ENCODE results near the gene HOXC4.

The HOXC4 gene

GRCh38 chr12:54053003-54053750 lies 458 bp upstream of the HOXC4 start:
- Histone ChIP-seq H3K4me3 (ENCODE audit: low read length) (peak overlapping the region; percentile 92), H3K27ac (ENCODE audit: low read length) (peak overlapping the region; percentile 89), H3K4me2 (ENCODE audit: low read length) (peak overlapping the region; percentile 71), H3K27me3 (ENCODE audit: low read depth, low read length) (no peaks in the 10 kb centered on the region), H3K79me2 (ENCODE audit: low read length) (peaks cover 21% of the 10 kb centered on the region), H3K36me3 (replicated peaks; ENCODE audit: low read depth, low read length) (peaks cover 16% of the 10 kb centered on the region), H3K4me1 (ENCODE audit: low read length) (peaks cover 26% of the 10 kb centered on the region), H2AFZ (ENCODE audit: low read depth, low read length) (peak overlapping the region; percentile 49; the same call in 1 of the 2 replicates), H3K9ac (ENCODE audit: low read length) (peak overlapping the region; percentile 100), H3K9me3 (ENCODE audit: insufficient read depth, low read length) (no peaks in the 10 kb centered on the region), H4K20me1 (ENCODE audit: insufficient read depth, low read length) (no peaks in the 10 kb centered on the region)
- TF ChIP-seq, protein P1, sequence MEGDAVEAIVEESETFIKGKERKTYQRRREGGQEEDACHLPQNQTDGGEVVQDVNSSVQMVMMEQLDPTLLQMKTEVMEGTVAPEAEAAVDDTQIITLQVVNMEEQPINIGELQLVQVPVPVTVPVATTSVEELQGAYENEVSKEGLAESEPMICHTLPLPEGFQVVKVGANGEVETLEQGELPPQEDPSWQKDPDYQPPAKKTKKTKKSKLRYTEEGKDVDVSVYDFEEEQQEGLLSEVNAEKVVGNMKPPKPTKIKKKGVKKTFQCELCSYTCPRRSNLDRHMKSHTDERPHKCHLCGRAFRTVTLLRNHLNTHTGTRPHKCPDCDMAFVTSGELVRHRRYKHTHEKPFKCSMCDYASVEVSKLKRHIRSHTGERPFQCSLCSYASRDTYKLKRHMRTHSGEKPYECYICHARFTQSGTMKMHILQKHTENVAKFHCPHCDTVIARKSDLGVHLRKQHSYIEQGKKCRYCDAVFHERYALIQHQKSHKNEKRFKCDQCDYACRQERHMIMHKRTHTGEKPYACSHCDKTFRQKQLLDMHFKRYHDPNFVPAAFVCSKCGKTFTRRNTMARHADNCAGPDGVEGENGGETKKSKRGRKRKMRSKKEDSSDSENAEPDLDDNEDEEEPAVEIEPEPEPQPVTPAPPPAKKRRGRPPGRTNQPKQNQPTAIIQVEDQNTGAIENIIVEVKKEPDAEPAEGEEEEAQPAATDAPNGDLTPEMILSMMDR (IDR thresholded peaks at IDR 0.05; ENCODE audit: low read depth, low read length) = no peak
- no peak for TF ChIP-seq EZH2phosphoT487 (IDR thresholded peaks at IDR 0.05; ENCODE audit: low read depth)

DNA sequence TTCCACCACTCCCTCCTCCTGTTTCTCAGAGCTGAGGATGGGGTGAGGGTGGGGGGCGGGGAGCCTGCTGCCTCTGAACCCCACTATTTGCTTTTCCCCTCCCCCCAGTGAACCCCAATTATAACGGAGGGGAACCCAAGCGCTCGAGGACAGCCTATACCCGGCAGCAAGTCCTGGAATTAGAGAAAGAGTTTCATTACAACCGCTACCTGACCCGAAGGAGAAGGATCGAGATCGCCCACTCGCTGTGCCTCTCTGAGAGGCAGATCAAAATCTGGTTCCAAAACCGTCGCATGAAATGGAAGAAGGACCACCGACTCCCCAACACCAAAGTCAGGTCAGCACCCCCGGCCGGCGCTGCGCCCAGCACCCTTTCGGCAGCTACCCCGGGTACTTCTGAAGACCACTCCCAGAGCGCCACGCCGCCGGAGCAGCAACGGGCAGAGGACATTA lies 1.1 kb downstream of the HOXC4 start:
- no peak for TF ChIP-seq EZH2phosphoT487 (IDR thresholded peaks at IDR 0.05; ENCODE audit: low read depth)
- TF ChIP-seq, protein P1 (IDR thresholded peaks at IDR 0.05; ENCODE audit: low read depth, low read length) = no peak
- Histone ChIP-seq H2AFZ (ENCODE audit: low read depth, low read length) (no peak overlapping the region), H3K4me2 (ENCODE audit: low read length) (peak overlapping the region; percentile 71), H3K27me3 (ENCODE audit: low read depth, low read length) (no peaks in the 10 kb centered on the region), H3K9ac (ENCODE audit: low read length) (peak overlapping the region; percentile 100), H3K79me2 (ENCODE audit: low read length) (peaks cover 21% of the 10 kb centered on the region), H4K20me1 (ENCODE audit: insufficient read depth, low read length) (no peaks in the 10 kb centered on the region), H3K9me3 (ENCODE audit: insufficient read depth, low read length) (no peaks in the 10 kb centered on the region), H3K27ac (ENCODE audit: low read length) (no peak overlapping the region), H3K4me1 (ENCODE audit: low read length) (peaks cover 23% of the 10 kb centered on the region), H3K36me3 (replicated peaks; ENCODE audit: low read depth, low read length) (peaks cover 16% of the 10 kb centered on the region), H3K4me3 (ENCODE audit: low read length) (peak overlapping the region; percentile 92)

DNA sequence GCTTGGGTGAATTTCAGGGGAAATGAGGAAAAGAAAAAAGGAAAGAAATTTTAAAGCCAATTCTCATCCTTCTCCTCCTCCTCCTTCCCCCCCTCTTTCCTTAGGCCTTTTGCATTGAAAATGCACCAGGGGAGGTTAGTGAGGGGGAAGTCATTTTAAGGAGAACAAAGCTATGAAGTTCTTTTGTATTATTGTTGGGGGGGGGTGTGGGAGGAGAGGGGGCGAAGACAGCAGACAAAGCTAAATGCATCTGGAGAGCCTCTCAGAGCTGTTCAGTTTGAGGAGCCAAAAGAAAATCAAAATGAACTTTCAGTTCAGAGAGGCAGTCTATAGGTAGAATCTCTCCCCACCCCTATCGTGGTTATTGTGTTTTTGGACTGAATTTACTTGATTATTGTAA lies 1.9 kb downstream of the HOXC4 start:
- H3K4me1 ChIP-seq (ENCODE audit: low read length) = peaks cover 15% of the 10 kb centered on the region
- H3K4me3 ChIP-seq (ENCODE audit: low read length) = no peak overlapping the region
- no peak overlapping the region for H2AFZ ChIP-seq (ENCODE audit: low read depth, low read length)
- H3K4me2 ChIP-seq (ENCODE audit: low read length) = peak overlapping the region; percentile 31; the same call in 1 of the 2 replicates
- no peaks in the 10 kb centered on the region for H4K20me1 ChIP-seq (ENCODE audit: insufficient read depth, low read length)
- peaks cover 21% of the 10 kb centered on the region for H3K79me2 ChIP-seq (ENCODE audit: low read length)
- H3K9ac ChIP-seq (ENCODE audit: low read length) = no peak overlapping the region
- TF ChIP-seq EZH2phosphoT487 (IDR thresholded peaks at IDR 0.05; ENCODE audit: low read depth) = no peak
- TF ChIP-seq, protein P1 (IDR thresholded peaks at IDR 0.05; ENCODE audit: low read depth, low read length) = no peak
- no peaks in the 10 kb centered on the region for H3K27me3 ChIP-seq (ENCODE audit: low read depth, low read length)
- H3K27ac ChIP-seq (ENCODE audit: low read length) = no peak overlapping the region
- H3K36me3 ChIP-seq (replicated peaks; ENCODE audit: low read depth, low read length) = peaks cover 16% of the 10 kb centered on the region
- no peaks in the 10 kb centered on the region for H3K9me3 ChIP-seq (ENCODE audit: insufficient read depth, low read length)

- Histone ChIP-seq H3K4me3 (ENCODE audit: low read length) (no peak overlapping the region), H3K79me2 (ENCODE audit: low read length) (peaks cover 21% of the 10 kb centered on the region), H3K27me3 (ENCODE audit: low read depth, low read length) (no peaks in the 10 kb centered on the region), H3K27ac (ENCODE audit: low read length) (no peak overlapping the region), H4K20me1 (ENCODE audit: insufficient read depth, low read length) (no peaks in the 10 kb centered on the region), H3K9ac (ENCODE audit: low read length) (no peak overlapping the region), H3K9me3 (ENCODE audit: insufficient read depth, low read length) (no peaks in the 10 kb centered on the region), H2AFZ (ENCODE audit: low read depth, low read length) (no peak overlapping the region), H3K4me2 (ENCODE audit: low read length) (0 out of 2 replicates have a peak overlapping the region, but pooled peaks have one; percentile 31), H3K36me3 (replicated peaks; ENCODE audit: low read depth, low read length) (peaks cover 16% of the 10 kb centered on the region), H3K4me1 (ENCODE audit: low read length) (peaks cover 11% of the 10 kb centered on the region)
- TF ChIP-seq, protein P1 (IDR thresholded peaks at IDR 0.05; ENCODE audit: low read depth, low read length) = no peak
- no peak for TF ChIP-seq EZH2phosphoT487 (IDR thresholded peaks at IDR 0.05; ENCODE audit: low read depth)
Observed at GRCh38 chr12:54056110-54056509, 2.5 kb downstream of the HOXC4 start.
